ENCODE measurements around the gene LORICRIN.

LORICRIN gene

DNA sequence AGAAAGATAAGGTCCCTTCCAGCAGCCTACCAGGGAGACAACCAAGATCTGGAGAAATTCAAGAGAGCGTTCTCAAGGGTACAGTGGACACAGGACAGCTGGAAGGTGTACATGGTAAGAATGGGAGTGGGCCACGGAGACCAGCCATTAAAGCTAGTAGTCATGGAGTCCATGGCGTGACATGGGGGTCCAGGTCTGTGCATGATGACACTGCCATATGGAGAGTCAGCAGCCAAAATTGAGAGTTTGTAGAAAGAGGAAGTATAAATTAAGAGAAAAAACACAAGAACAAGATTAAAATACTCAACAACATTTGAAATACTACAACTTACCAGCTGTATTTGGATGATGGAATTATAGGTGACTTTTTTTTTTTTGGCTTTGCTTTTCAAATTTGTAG, 7.9 kb upstream of the LORICRIN start:
- no peaks in the 10 kb centered on the region for H3K27me3 ChIP-seq (ENCODE audit: low read length)
- no peaks in the 10 kb centered on the region for H3K79me2 ChIP-seq (ENCODE audit: insufficient read depth, low read length)
- H3K36me3 ChIP-seq (ENCODE audit: low read length), result no peaks in the 10 kb centered on the region
- H3K9me3 ChIP-seq (ENCODE audit: insufficient read depth, low read length), result no peaks in the 10 kb centered on the region
- H3K9ac ChIP-seq (ENCODE audit: low read length), result no peak overlapping the region
- no peak overlapping the region for H2AFZ ChIP-seq (ENCODE audit: low read depth, low read length, severe bottlenecking)
- TF ChIP-seq, protein P1, sequence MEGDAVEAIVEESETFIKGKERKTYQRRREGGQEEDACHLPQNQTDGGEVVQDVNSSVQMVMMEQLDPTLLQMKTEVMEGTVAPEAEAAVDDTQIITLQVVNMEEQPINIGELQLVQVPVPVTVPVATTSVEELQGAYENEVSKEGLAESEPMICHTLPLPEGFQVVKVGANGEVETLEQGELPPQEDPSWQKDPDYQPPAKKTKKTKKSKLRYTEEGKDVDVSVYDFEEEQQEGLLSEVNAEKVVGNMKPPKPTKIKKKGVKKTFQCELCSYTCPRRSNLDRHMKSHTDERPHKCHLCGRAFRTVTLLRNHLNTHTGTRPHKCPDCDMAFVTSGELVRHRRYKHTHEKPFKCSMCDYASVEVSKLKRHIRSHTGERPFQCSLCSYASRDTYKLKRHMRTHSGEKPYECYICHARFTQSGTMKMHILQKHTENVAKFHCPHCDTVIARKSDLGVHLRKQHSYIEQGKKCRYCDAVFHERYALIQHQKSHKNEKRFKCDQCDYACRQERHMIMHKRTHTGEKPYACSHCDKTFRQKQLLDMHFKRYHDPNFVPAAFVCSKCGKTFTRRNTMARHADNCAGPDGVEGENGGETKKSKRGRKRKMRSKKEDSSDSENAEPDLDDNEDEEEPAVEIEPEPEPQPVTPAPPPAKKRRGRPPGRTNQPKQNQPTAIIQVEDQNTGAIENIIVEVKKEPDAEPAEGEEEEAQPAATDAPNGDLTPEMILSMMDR (IDR thresholded peaks at IDR 0.05; ENCODE audit: insufficient read depth, low read length, poor library complexity, severe bottlenecking), result no peak
- TF ChIP-seq EZH2phosphoT487 (conservative IDR thresholded peaks at IDR 0.05; ENCODE audit: low read length), result no peak
- H3F3A ChIP-seq (ENCODE audit: insufficient read depth), result no peaks in the 10 kb centered on the region
- no peak overlapping the region for H3K4me3 ChIP-seq (ENCODE audit: insufficient read depth, low read length, poor library complexity, severe bottlenecking)
- no peak overlapping the region for H3K27ac ChIP-seq (ENCODE audit: low read depth, low read length)
- no peaks in the 10 kb centered on the region for H3K9me2 ChIP-seq (replicated peaks; ENCODE audit: insufficient read depth, low read length)
- H3K4me2 ChIP-seq (ENCODE audit: low read depth, low read length, poor library complexity, severe bottlenecking), result no peak overlapping the region
- no peaks in the 10 kb centered on the region for H4K20me1 ChIP-seq (ENCODE audit: low read depth, low read length)

GRCh38 chr1:153251988-153252387, 7.5 kb upstream of the LORICRIN start:
- Histone ChIP-seq H3K27ac (ENCODE audit: low read depth, low read length) (no peak overlapping the region), H2AFZ (ENCODE audit: low read depth, low read length, severe bottlenecking) (no peak overlapping the region), H3K79me2 (ENCODE audit: insufficient read depth, low read length) (no peaks in the 10 kb centered on the region), H3K27me3 (ENCODE audit: low read length) (no peaks in the 10 kb centered on the region), H3K9me3 (ENCODE audit: insufficient read depth, low read length) (no peaks in the 10 kb centered on the region), H3K4me3 (ENCODE audit: insufficient read depth, low read length, poor library complexity, severe bottlenecking) (no peak overlapping the region), H3K9ac (ENCODE audit: low read length) (no peak overlapping the region), H3K9me2 (replicated peaks; ENCODE audit: insufficient read depth, low read length) (no peaks in the 10 kb centered on the region), H3F3A (ENCODE audit: insufficient read depth) (no peaks in the 10 kb centered on the region), H3K36me3 (ENCODE audit: low read length) (no peaks in the 10 kb centered on the region), H4K20me1 (ENCODE audit: low read depth, low read length) (no peaks in the 10 kb centered on the region), H3K4me2 (ENCODE audit: low read depth, low read length, poor library complexity, severe bottlenecking) (no peak overlapping the region)
- TF ChIP-seq, protein P1 (IDR thresholded peaks at IDR 0.05; ENCODE audit: insufficient read depth, low read length, poor library complexity, severe bottlenecking), result no peak
- TF ChIP-seq EZH2phosphoT487 (conservative IDR thresholded peaks at IDR 0.05; ENCODE audit: low read length), result no peak

DNA sequence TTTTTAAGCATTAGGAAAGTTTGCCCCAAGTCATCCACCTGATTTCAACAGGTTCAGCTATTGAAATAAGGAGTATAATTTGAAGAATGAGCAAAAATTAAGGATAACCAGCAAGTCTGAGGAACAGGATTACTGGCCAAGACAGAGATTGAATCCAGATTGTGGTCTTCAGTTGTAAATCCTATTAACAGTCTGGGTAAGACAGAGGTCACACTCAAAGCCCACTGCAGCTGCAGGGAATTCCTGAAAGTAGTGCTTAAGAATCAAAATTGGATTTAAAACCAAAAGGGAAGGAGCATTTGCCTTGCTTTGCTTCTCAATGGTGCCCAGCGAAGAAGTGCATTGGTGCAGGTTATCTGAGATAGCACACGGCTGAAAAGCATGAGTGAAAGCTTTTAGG, 6.4 kb upstream of the LORICRIN start:
- no peaks in the 10 kb centered on the region for H3K79me2 ChIP-seq (ENCODE audit: insufficient read depth, low read length)
- H3K4me2 ChIP-seq (ENCODE audit: low read depth, low read length, poor library complexity, severe bottlenecking), result no peak overlapping the region
- H3F3A ChIP-seq (ENCODE audit: insufficient read depth), result no peaks in the 10 kb centered on the region
- no peak overlapping the region for H2AFZ ChIP-seq (ENCODE audit: low read depth, low read length, severe bottlenecking)
- H3K27ac ChIP-seq (ENCODE audit: low read depth, low read length), result no peak overlapping the region
- H3K9ac ChIP-seq (ENCODE audit: low read length), result no peak overlapping the region
- H3K9me2 ChIP-seq (replicated peaks; ENCODE audit: insufficient read depth, low read length), result no peaks in the 10 kb centered on the region
- no peaks in the 10 kb centered on the region for H3K27me3 ChIP-seq (ENCODE audit: low read length)
- TF ChIP-seq EZH2phosphoT487 (conservative IDR thresholded peaks at IDR 0.05; ENCODE audit: low read length), result no peak
- TF ChIP-seq, protein P1 (IDR thresholded peaks at IDR 0.05; ENCODE audit: insufficient read depth, low read length, poor library complexity, severe bottlenecking), result no peak
- H3K36me3 ChIP-seq (ENCODE audit: low read length), result no peaks in the 10 kb centered on the region
- no peaks in the 10 kb centered on the region for H3K9me3 ChIP-seq (ENCODE audit: insufficient read depth, low read length)
- H3K4me3 ChIP-seq (ENCODE audit: insufficient read depth, low read length, poor library complexity, severe bottlenecking), result no peak overlapping the region
- H4K20me1 ChIP-seq (ENCODE audit: low read depth, low read length), result no peaks in the 10 kb centered on the region

All from SU-DHL-6 (cell line).